Esophagus muscularis mucosa (tissue), 4 donors: Measurements from ENCODE around the gene HERC3. TPM values are rescaled to one million over a fixed set of nuclear protein-coding genes. Genes with fewer than 3 reads are reported as not detected.

Experiments
- DNase-seq: peaks from one replicate; pipeline ENCODE4 v3.0.0-alpha.2; 2017; ENCODE audit errors: extremely low spot score
- H3K27ac ChIP-seq, 4 donors: fragments of 200-600 bp; sonication (generic); replicated peaks in 1 of 4; 1 replicate in 3 of 4; 2 replicates in 1 of 4; pipeline ENCODE4 v1.5.1; 2016 to 2019; ENCODE audit warnings: mild to moderate bottlenecking in 1 of 4
- H3K27me3 ChIP-seq, 4 donors: fragments of 200-600 bp; sonication (generic); one replicate each; pipeline versions ENCODE4 v1.5.1 to v1.6.0; 2016 to 2019
- H3K36me3 ChIP-seq, 4 donors: fragments of 200-600 bp; sonication (generic); one replicate each; pipeline ENCODE4 v1.5.1; 2016 to 2019
- H3K4me1 ChIP-seq, 4 donors: fragments of 200-600 bp; sonication (generic); one replicate each; pipeline ENCODE4 v1.5.1; 2016 to 2019
- H3K4me3 ChIP-seq, 4 donors: fragments of 200-600 bp; sonication (generic); 1 replicate in 2 of 4; 2 replicates in 2 of 4; pipeline ENCODE4 v1.5.1; 2016 to 2019; ENCODE audit warnings: mild to moderate bottlenecking in 4 of 4, moderate library complexity in 1 of 4
- H3K9me3 ChIP-seq, 4 donors: fragments of 200-600 bp; sonication (generic); 1 replicate in 3 of 4; 2 replicates in 1 of 4; pipeline ENCODE4 v1.5.1; 2016 to 2019
- CTCF ChIP-seq, 3 experiments: fragments of 200-600 bp in 2 of 3; fragments of 450-650 bp in 1 of 3; sonication (generic) in 2 of 3; IDR thresholded peaks; one replicate each; pipeline ENCODE4 v1.5.1; 2017 to 2019; ENCODE audit warnings: antibody characterized with exemption in 3 of 3, mild to moderate bottlenecking in 2 of 3, moderate library complexity in 1 of 3
- EP300 ChIP-seq: sonication (generic); formaldehyde crosslinking; IDR thresholded peaks from one replicate; pipeline ENCODE4 v1.6.1; 2017; ENCODE audit warnings: antibody characterized with exemption
- POLR2A ChIP-seq: fragments of 450-650 bp; IDR thresholded peaks from one replicate; pipeline ENCODE4 v1.6.1; 2017; ENCODE audit warnings: antibody characterized with exemption, moderate library complexity, mild to moderate bottlenecking, low read depth
- POLR2AphosphoS5 ChIP-seq, 2 donors: sonication (generic); formaldehyde crosslinking; IDR thresholded peaks; one replicate each; pipeline ENCODE4 v1.6.1; 2017; ENCODE audit warnings: antibody characterized with exemption in 2 of 2
- WGBS: methylation state at CpG from one replicate; pipeline ENCODE4 v1.1.5; 2018; 5-methylcytosine and 5-hydroxymethylcytosine counted together
- intact Hi-C: fragments of 100-400 bp; cut with DNase I; formaldehyde crosslinking; loops from one replicate; pipeline ENCODE4 v1.15.1; 2023
- total RNA-seq, 4 donors: library from RNA; depleted of rRNA; stranded (reverse); fragments of >200 nt; gene quantifications; one replicate each; pipeline versions ENCODE4 v1.1.0 to v1.2.1, GENCODE V29; 2016

Gene HERC3
- total RNA-seq, 4 donors from 2014 or later = 39.8 to 58.2 (median 51.2) TPM

DNA sequence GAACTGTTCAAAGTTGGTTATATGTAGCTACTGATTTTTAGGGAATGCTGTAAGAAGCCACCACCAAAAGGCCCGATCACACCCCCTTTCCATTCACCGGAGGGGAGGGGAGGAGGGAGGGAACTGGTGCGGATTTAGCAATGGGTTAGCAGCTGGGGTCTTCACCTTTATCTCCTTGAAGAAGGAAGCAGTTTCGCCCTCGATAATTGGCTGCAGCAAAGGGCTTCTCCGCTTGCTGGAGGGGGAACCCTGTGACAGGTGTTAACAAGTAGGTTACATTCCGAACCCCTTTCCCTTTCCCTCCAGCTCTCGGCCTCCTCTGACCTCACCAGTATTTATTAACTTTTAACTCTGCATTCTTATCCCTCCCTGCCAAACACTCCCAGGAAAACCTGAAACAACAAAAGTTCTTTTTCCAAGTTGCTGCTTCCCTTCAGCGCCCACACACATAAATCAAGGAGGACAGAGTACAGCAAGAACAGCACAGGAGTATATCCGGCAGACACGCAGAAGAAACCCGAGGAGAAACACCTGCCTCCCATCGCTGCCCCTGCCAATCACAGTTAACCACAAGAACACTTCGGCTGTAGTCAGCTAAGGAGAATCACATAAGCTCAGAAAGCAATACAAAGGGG is 145.1 kb downstream of the HERC3 start:
- Histone ChIP-seq H3K27me3 (no peaks in the 10 kb centered on the region), H3K36me3 (peaks cover 0 to 17% (median 8%) of the 10 kb centered on the region in 4 donors), H3K4me1 (peaks cover 0 to 64% (median 52%) of the 10 kb centered on the region in 4 donors), H3K9me3 (no peaks in the 10 kb centered on the region), H3K27ac (peak overlapping the region; percentile 45 to 73 (median 66)), H3K4me3 (peak overlapping the region in 2 of 4 donors; percentile 6 to 16)
- DNase-seq = no peak
- WGBS = 27% methylated on average over 14 of the region's 14 CpGs
- intact Hi-C loops = no loop called here
- TF ChIP-seq EP300 (no peak), CTCF (IDR thresholded peaks at IDR 0.05) (no peak), POLR2A (no peak), POLR2AphosphoS5 (IDR thresholded peaks at IDR 0.05) (peak in 1 of 2 donors; percentile 40)

GRCh38 chr4:88738180-88738579 is 145.9 kb downstream of the HERC3 start:
- intact Hi-C loops = no loop called here
- Histone ChIP-seq H3K9me3 (no peaks in the 10 kb centered on the region), H3K27me3 (no peaks in the 10 kb centered on the region), H3K36me3 (peaks cover 0 to 17% (median 8%) of the 10 kb centered on the region in 4 donors), H3K4me3 (no peak overlapping the region), H3K4me1 (peaks cover 0 to 64% (median 52%) of the 10 kb centered on the region in 4 donors), H3K27ac (peak overlapping the region; percentile 45 to 73 (median 66))
- DNase-seq = no peak
- TF ChIP-seq CTCF (IDR thresholded peaks at IDR 0.05) = no peak
- TF ChIP-seq POLR2A = no peak
- TF ChIP-seq EP300 = no peak
- TF ChIP-seq POLR2AphosphoS5 (IDR thresholded peaks at IDR 0.05) = no peak
- WGBS = 75% methylated on average over 4 of the region's 4 CpGs

GRCh38 chr4:88742561-88742960 is 150.3 kb downstream of the HERC3 start:
- 72% methylated on average over 2 of the region's 2 CpGs for WGBS

DNA sequence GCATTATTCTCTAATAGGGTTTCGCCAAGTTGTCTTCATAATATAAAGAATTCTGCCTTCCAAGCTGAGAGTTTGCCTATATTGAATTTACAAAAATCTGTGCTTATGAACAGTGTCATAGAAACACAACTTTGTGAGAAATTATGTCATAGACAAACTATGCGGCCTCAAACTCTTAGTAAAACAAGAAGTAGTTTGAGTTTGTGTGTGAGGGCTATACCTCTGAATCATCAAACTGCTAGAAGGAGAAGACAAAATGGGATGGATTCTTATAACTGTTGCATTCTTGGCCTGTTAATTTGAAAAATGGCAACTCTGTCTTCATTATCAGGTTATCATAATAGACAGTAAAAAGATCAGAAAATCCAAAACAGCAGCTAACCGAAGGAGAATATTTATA is 151.4 kb downstream of the HERC3 start:
- Histone ChIP-seq H3K36me3 (peaks cover 6 to 31% (median 22%) of the 10 kb centered on the region in 4 donors), H3K9me3 (no peaks in the 10 kb centered on the region), H3K27ac (no peak overlapping the region), H3K4me1 (peaks cover 23 to 49% (median 38%) of the 10 kb centered on the region in 4 donors), H3K4me3 (no peak overlapping the region), H3K27me3 (no peaks in the 10 kb centered on the region)
- no peak for TF ChIP-seq POLR2AphosphoS5 (IDR thresholded peaks at IDR 0.05)
- no peak for TF ChIP-seq CTCF (IDR thresholded peaks at IDR 0.05)
- no peak for TF ChIP-seq EP300
- no peak for TF ChIP-seq POLR2A
- 85% methylated on average over 3 of the region's 3 CpGs for WGBS
- no peak for DNase-seq
- intact Hi-C loops = no loop called here

More at GRCh38 chr4:88742561-88742960, 150.3 kb downstream of the HERC3 start:
- intact Hi-C loops = no loop called here
- TF ChIP-seq POLR2AphosphoS5 (IDR thresholded peaks at IDR 0.05) (no peak), EP300 (no peak), CTCF (IDR thresholded peaks at IDR 0.05) (no peak), POLR2A (no peak)
- Histone ChIP-seq H3K27ac (no peak overlapping the region), H3K4me1 (peaks cover 23 to 60% (median 49%) of the 10 kb centered on the region in 4 donors), H3K27me3 (no peaks in the 10 kb centered on the region), H3K9me3 (no peaks in the 10 kb centered on the region), H3K36me3 (peaks cover 0 to 29% (median 15%) of the 10 kb centered on the region in 4 donors), H3K4me3 (no peak overlapping the region)
- DNase-seq = no peak

DNA sequence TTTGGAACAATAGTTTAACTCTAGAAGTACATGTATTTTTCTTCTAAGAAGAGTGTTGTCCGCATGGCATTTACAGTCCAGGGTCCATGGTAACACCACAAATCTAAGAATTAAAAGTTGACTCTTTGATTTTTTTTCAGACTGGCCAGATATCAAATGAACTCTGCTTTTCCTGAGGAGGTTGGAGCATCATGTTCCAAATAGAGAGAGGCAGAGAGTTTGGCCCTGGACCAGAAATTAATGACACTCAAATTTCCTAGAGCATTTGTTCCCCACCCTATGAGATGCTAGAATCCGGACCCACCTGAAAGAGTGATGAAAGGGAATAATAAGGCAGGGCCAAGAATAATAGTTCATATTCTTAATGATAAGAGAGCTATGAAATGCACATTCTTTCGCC is 152.3 kb downstream of the HERC3 start:
- TF ChIP-seq EP300 (no peak), CTCF (IDR thresholded peaks at IDR 0.05) (no peak), POLR2A (no peak), POLR2AphosphoS5 (IDR thresholded peaks at IDR 0.05) (no peak)
- Histone ChIP-seq H3K36me3 (peaks cover 13 to 36% (median 30%) of the 10 kb centered on the region in 4 donors), H3K4me3 (no peak overlapping the region), H3K27ac (peak overlapping the region in 1 of 4 donors; percentile 64), H3K9me3 (no peaks in the 10 kb centered on the region), H3K4me1 (peaks cover 23 to 41% (median 34%) of the 10 kb centered on the region in 4 donors), H3K27me3 (no peaks in the 10 kb centered on the region)
- no peak for DNase-seq
- WGBS = 88% methylated on average over 3 of the region's 3 CpGs
- intact Hi-C loops = no loop called here
